Activated CD4-positive, alpha-beta T cell treated with anti-CD3 and anti-CD28 coated beads for 36 hours (primary cell): ENCODE results near the gene ENKD1. TPM values are rescaled to one million over a fixed set of nuclear protein-coding genes. Genes with fewer than 3 reads are reported as not detected.

Experiments
- ATAC-seq: fragments of 200-7000 bp; cut with Tn5 transposase; one replicate; pipeline ENCODE4 v1.10.0; 2021; ENCODE audit warnings: mild to moderate bottlenecking, moderate library complexity
- CTCF ChIA-PET: fragments of 350-600 bp; sonication (Branson Sonifier 250); formaldehyde crosslinking; loops from one replicate; lab custom pipeline; 2021; ENCODE audit warnings: antibody characterized with exemption; lab: Charles Lee
- POLR2A ChIA-PET: fragments of 350-600 bp; sonication (Branson Sonifier 250); formaldehyde crosslinking; loops from one replicate; lab custom pipeline; 2021; ENCODE audit warnings: antibody characterized with exemption, inconsistent platforms; lab: Charles Lee
- DNase-seq: peaks from one replicate; pipeline ENCODE4 v3.0.0-alpha.2; 2020
- H3K27ac Mint-ChIP-seq: one replicate; pipeline ENCODE4 v1.8.0; 2021; ENCODE audit warnings: mixed read lengths
- H3K27me3 Mint-ChIP-seq: one replicate; pipeline ENCODE4 v1.8.0; 2021; ENCODE audit warnings: mixed read lengths
- H3K36me3 Mint-ChIP-seq: one replicate; pipeline ENCODE4 v1.8.0; 2021; ENCODE audit warnings: low read depth, mixed read lengths
- H3K4me1 Mint-ChIP-seq: one replicate; pipeline ENCODE4 v1.8.0; 2021; ENCODE audit warnings: mixed read lengths
- H3K4me3 Mint-ChIP-seq: one replicate; pipeline ENCODE4 v1.8.0; 2021; ENCODE audit warnings: mild to moderate bottlenecking, moderate library complexity, mixed read lengths
- H3K9me3 Mint-ChIP-seq: one replicate; pipeline ENCODE4 v1.8.0; 2021; ENCODE audit warnings: low read depth, mixed read lengths
- intact Hi-C, 2 experiments: fragments of 100-400 bp; cut with DNase I in 1 of 2; cut with micrococcal nuclease in 1 of 2; formaldehyde crosslinking; loops; one replicate each; pipeline versions ENCODE4 v1.14.2 to v1.15.1; 2022 to 2024; cut with DNase I, micrococcal nuclease
- total RNA-seq, 2 experiments: library from RNA; stranded (reverse); gene quantifications; one replicate each; pipeline ENCODE4 v1.2.3, GENCODE V29; 2021

ENKD1 gene
- total RNA-seq, 2 experiments from 2014 or later: 11.7 to 12.0 TPM

- Mint-ChIP-seq H3K4me3 (no peak overlapping the region), H3K27me3 (no peaks in the 10 kb centered on the region), H3K36me3 (no peaks in the 10 kb centered on the region), H3K27ac (no peak overlapping the region), H3K4me1 (peaks cover 2% of the 10 kb centered on the region), H3K9me3 (no peaks in the 10 kb centered on the region)
- ChIA-PET POLR2A (interaction anchor here (0.6 kb wide), 1 partner anchor 10 kb away, joined by 3 read pairs; no protein-coding TSS in a partner anchor), CTCF (interaction anchor here (2.4 kb wide), 1 partner anchor 11 kb away, joined by 12 read pairs; no protein-coding TSS in a partner anchor)
- intact Hi-C loops: loop anchor here in 1 of 2 experiments (10.0 kb wide), 1 partner anchor 366 kb away; no protein-coding TSS in a partner anchor
- DNase-seq (no peak), ATAC-seq (no peak)
Measured at GRCh38 chr16:67678354-67679023, 11.9 kb upstream of the ENKD1 start.

- no peaks in the 10 kb centered on the region for H3K36me3 Mint-ChIP-seq
- no peak overlapping the region for H3K27ac Mint-ChIP-seq
- no peak overlapping the region for H3K4me3 Mint-ChIP-seq
- CTCF ChIA-PET: interaction anchor here (2.4 kb wide), 1 partner anchor 10 kb away, joined by 12 read pairs; no protein-coding TSS in a partner anchor
- H3K4me1 Mint-ChIP-seq: peaks cover 2% of the 10 kb centered on the region
- H3K27me3 Mint-ChIP-seq: no peaks in the 10 kb centered on the region
- DNase-seq: no peak
- ATAC-seq: no peak
- POLR2A ChIA-PET: no interaction called here
- intact Hi-C loops: loop anchor here in 1 of 2 experiments (10.0 kb wide), 1 partner anchor 367 kb away; no protein-coding TSS in a partner anchor
- H3K9me3 Mint-ChIP-seq: no peaks in the 10 kb centered on the region
Measured at GRCh38 chr16:67677712-67678111, 11.2 kb upstream of the ENKD1 start.

GRCh38 chr16:67676939-67677338 is 10.4 kb upstream of the ENKD1 start:
- H3K27ac Mint-ChIP-seq: no peak overlapping the region

GRCh38 chr16:67676516-67676915 is 10.0 kb upstream of the ENKD1 start:
- no peaks in the 10 kb centered on the region for H3K27me3 Mint-ChIP-seq
- ChIA-PET CTCF (interaction anchor here (0.5 to 2.4 kb wide), 6 partner anchors 9 to 184 kb away, joined by 3 to 12 read pairs (median 4); no protein-coding TSS in a partner anchor), POLR2A (interaction anchor here (0.5 kb wide), 1 partner anchor 111 kb away, joined by 3 read pairs; no protein-coding TSS in a partner anchor)
- no peak overlapping the region for H3K27ac Mint-ChIP-seq
- H3K4me1 Mint-ChIP-seq: peaks cover 2% of the 10 kb centered on the region
- no peaks in the 10 kb centered on the region for H3K9me3 Mint-ChIP-seq
- no peak for DNase-seq
- no peak for ATAC-seq
- no peaks in the 10 kb centered on the region for H3K36me3 Mint-ChIP-seq
- H3K4me3 Mint-ChIP-seq: no peak overlapping the region
- intact Hi-C loops: loop anchor here in 1 of 2 experiments (10.0 kb wide), 1 partner anchor 368 kb away; no protein-coding TSS in a partner anchor

More at GRCh38 chr16:67676939-67677338, 10.4 kb upstream of the ENKD1 start:
- Mint-ChIP-seq H3K4me1 (peaks cover 2% of the 10 kb centered on the region), H3K9me3 (no peaks in the 10 kb centered on the region), H3K36me3 (no peaks in the 10 kb centered on the region), H3K4me3 (no peak overlapping the region), H3K27me3 (no peaks in the 10 kb centered on the region)
- DNase-seq (no peak), ATAC-seq (no peak)
- ChIA-PET CTCF (interaction anchor here (0.7 to 2.4 kb wide), 5 partner anchors 9 to 183 kb away, joined by 3 to 12 read pairs (median 4); no protein-coding TSS in a partner anchor), POLR2A (no interaction called here)
- intact Hi-C loops: loop anchor here in 1 of 2 experiments (10.0 kb wide), 1 partner anchor 368 kb away; no protein-coding TSS in a partner anchor

- no peak overlapping the region for H3K27ac Mint-ChIP-seq
- POLR2A ChIA-PET: no interaction called here
Measured at GRCh38 chr16:67675999-67676398, 9.4 kb upstream of the ENKD1 start.

GRCh38 chr16:67675579-67675935 is 9.0 kb upstream of the ENKD1 start:
- ChIA-PET POLR2A (no interaction called here), CTCF (interaction anchor here (1.0 kb wide), 1 partner anchor 160 kb away, joined by 4 read pairs; no protein-coding TSS in a partner anchor)
- H3K9me3 Mint-ChIP-seq: no peaks in the 10 kb centered on the region
- intact Hi-C loops: loop anchor here in 1 of 2 experiments (10.0 kb wide), 1 partner anchor 369 kb away; no protein-coding TSS in a partner anchor
- no peak overlapping the region for H3K4me3 Mint-ChIP-seq
- H3K27me3 Mint-ChIP-seq: no peaks in the 10 kb centered on the region
- no peaks in the 10 kb centered on the region for H3K36me3 Mint-ChIP-seq
- DNase-seq: no peak
- H3K4me1 Mint-ChIP-seq: peaks cover 2% of the 10 kb centered on the region
- no peak for ATAC-seq
- H3K27ac Mint-ChIP-seq: no peak overlapping the region

More at GRCh38 chr16:67675999-67676398, 9.4 kb upstream of the ENKD1 start:
- DNase-seq (no peak), ATAC-seq (no peak)
- no peaks in the 10 kb centered on the region for H3K27me3 Mint-ChIP-seq
- no peak overlapping the region for H3K4me3 Mint-ChIP-seq
- H3K9me3 Mint-ChIP-seq: no peaks in the 10 kb centered on the region
- CTCF ChIA-PET: interaction anchor here (0.5 to 1.3 kb wide), 3 partner anchors 24 to 160 kb away, joined by 3 to 7 read pairs (median 4); no protein-coding TSS in a partner anchor
- intact Hi-C loops: loop anchor here in 1 of 2 experiments (10.0 kb wide), 1 partner anchor 369 kb away; no protein-coding TSS in a partner anchor
- H3K36me3 Mint-ChIP-seq: no peaks in the 10 kb centered on the region
- peaks cover 2% of the 10 kb centered on the region for H3K4me1 Mint-ChIP-seq

- POLR2A ChIA-PET: no interaction called here
- no peak for ATAC-seq
- intact Hi-C loops: loop anchor here (5.0 to 10.0 kb wide), 3 partner anchors 42 to 370 kb away; partner anchors contain the start of genes GFOD2 (in 1 of the 2) and PSMB10 (in 1 of the 2)
Measured at GRCh38 chr16:67674851-67675578, 8.5 kb upstream of the ENKD1 start.

GRCh38 chr16:67673712-67674580 is 7.4 kb upstream of the ENKD1 start:
- H3K27me3 Mint-ChIP-seq: no peaks in the 10 kb centered on the region
- no peaks in the 10 kb centered on the region for H3K9me3 Mint-ChIP-seq
- ChIA-PET CTCF (interaction anchor here (0.6 to 10.5 kb wide), 4 partner anchors 9 to 246 kb away, joined by 3 to 99 read pairs (median 4); no protein-coding TSS in a partner anchor), POLR2A (interaction anchor here (0.6 kb wide), 1 partner anchor 14 kb away, joined by 3 read pairs; the partner anchor contains the start of gene ACD)
- H3K36me3 Mint-ChIP-seq: no peaks in the 10 kb centered on the region
- H3K4me1 Mint-ChIP-seq: peaks cover 2% of the 10 kb centered on the region
- H3K4me3 Mint-ChIP-seq: no peak overlapping the region
- DNase-seq (no peak), ATAC-seq (no peak)
- intact Hi-C loops: loop anchor here (5.0 to 10.0 kb wide), 3 partner anchors 43 to 371 kb away; partner anchors contain the start of genes GFOD2 (in 1 of the 2) and PSMB10 (in 1 of the 2)
- H3K27ac Mint-ChIP-seq: no peak overlapping the region

More at GRCh38 chr16:67674851-67675578, 8.5 kb upstream of the ENKD1 start:
- Mint-ChIP-seq H3K9me3 (no peaks in the 10 kb centered on the region), H3K27me3 (no peaks in the 10 kb centered on the region), H3K4me3 (no peak overlapping the region), H3K4me1 (peaks cover 2% of the 10 kb centered on the region), H3K36me3 (no peaks in the 10 kb centered on the region), H3K27ac (no peak overlapping the region)
- CTCF ChIA-PET: interaction anchor here (0.9 to 1.0 kb wide), 2 partner anchors 8 to 159 kb away, joined by 3 to 4 read pairs; no protein-coding TSS in a partner anchor
- no peak for DNase-seq

- POLR2A ChIA-PET: interaction anchor here (0.6 kb wide), 2 partner anchors 13 to 263 kb away, joined by 3 read pairs; partner anchors contain the start of gene ACD
- ATAC-seq: peak; percentile 25
- peaks cover 3% of the 10 kb centered on the region for H3K4me1 Mint-ChIP-seq
Measured at GRCh38 chr16:67672739-67673662, 6.5 kb upstream of the ENKD1 start.

More at GRCh38 chr16:67672739-67673662, 6.5 kb upstream of the ENKD1 start:
- DNase-seq: peak; percentile 77
- CTCF ChIA-PET: interaction anchor here (0.6 to 10.5 kb wide), 19 partner anchors 8 to 370 kb away, joined by 3 to 99 read pairs (median 3); partner anchors contain the start of genes PARD6A, RANBP10 and TSNAXIP1
- no peaks in the 10 kb centered on the region for H3K36me3 Mint-ChIP-seq
- no peak overlapping the region for H3K4me3 Mint-ChIP-seq
- intact Hi-C loops: loop anchor here (1.0 to 10.0 kb wide), 5 partner anchors 44 to 372 kb away; partner anchors contain the start of genes GFOD2 (in 1 of the 2) and PSMB10 (in 1 of the 2)
- no peaks in the 10 kb centered on the region for H3K27me3 Mint-ChIP-seq
- no peak overlapping the region for H3K27ac Mint-ChIP-seq
- no peaks in the 10 kb centered on the region for H3K9me3 Mint-ChIP-seq
